DOHH2 (cell line): ENCODE data around the gene PPFIA3.

Experiments used
- EZH2phosphoT487 ChIP-seq: fragments of 200-600 bp; sonication (generic); IDR thresholded peaks from 2 replicates; pipeline ENCODE4 v1.6.1; 2017; ENCODE audit warnings: borderline replicate concordance, mild to moderate bottlenecking, antibody characterized with exemption, low read length, moderate library complexity, mixed read lengths
- TF ChIP-seq, protein P1 (sequence below): fragments of 200-600 bp; sonication (generic); IDR thresholded peaks from one replicate; pipeline ENCODE4 v1.5.1; 2014; ENCODE audit warnings: antibody characterized with exemption, mild to moderate bottlenecking, low read depth, low read length; ENCODE audit not compliant: poor library complexity, severe bottlenecking

DNA sequence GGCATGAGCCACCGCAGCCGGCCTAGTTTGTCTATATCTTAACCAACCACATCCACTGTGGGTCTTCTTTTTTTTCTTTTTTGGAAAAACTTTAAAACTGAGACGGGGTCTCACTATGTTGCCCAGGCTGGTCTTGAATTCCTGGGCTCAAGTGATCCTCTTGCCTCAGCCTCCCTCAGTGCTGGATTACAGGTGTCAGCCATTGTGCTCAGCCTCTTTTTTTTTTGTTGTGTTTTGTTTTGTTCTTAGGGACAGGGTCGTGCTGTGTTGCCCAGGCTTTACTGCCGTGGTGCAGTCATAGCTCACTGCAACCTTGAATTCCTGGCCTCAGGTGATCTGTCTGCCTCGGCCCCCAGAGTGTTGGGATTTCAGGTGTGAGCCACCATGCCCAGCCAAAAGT is 26.7 kb upstream of the PPFIA3 start:
- TF ChIP-seq, protein P1, sequence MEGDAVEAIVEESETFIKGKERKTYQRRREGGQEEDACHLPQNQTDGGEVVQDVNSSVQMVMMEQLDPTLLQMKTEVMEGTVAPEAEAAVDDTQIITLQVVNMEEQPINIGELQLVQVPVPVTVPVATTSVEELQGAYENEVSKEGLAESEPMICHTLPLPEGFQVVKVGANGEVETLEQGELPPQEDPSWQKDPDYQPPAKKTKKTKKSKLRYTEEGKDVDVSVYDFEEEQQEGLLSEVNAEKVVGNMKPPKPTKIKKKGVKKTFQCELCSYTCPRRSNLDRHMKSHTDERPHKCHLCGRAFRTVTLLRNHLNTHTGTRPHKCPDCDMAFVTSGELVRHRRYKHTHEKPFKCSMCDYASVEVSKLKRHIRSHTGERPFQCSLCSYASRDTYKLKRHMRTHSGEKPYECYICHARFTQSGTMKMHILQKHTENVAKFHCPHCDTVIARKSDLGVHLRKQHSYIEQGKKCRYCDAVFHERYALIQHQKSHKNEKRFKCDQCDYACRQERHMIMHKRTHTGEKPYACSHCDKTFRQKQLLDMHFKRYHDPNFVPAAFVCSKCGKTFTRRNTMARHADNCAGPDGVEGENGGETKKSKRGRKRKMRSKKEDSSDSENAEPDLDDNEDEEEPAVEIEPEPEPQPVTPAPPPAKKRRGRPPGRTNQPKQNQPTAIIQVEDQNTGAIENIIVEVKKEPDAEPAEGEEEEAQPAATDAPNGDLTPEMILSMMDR = no peak
- no peak for TF ChIP-seq EZH2phosphoT487
